ENCODE data around the gene PCNX2. TPM values are rescaled to one million over a fixed set of nuclear protein-coding genes. Genes with fewer than 3 reads are reported as not detected.

Gene PCNX2
- total and polyA plus RNA-seq, 2 experiments from 2014 or later: 42.9 to 88.3 TPM

GRCh38 chr1:233113009-233113879 is 182.3 kb downstream of the PCNX2 start (continued):
- TF ChIP-seq ZNF462 (CRISPR knock-in tag; IDR thresholded peaks at IDR 0.05) (no peak), CTCF (conservative IDR thresholded peaks at IDR 0.05; ENCODE audit: low read depth in 2 of 2) (no peak), ETS1 (IDR thresholded peaks at IDR 0.05) (peak; percentile 68), STAT1 (IDR thresholded peaks at IDR 0.05; ENCODE audit: unreplicated experiment) (no peak)
